HCT116 (cell line): ENCODE measurements around the gene PCP4.

ENCODE experiments used
- CTCF ChIP-seq, 3 experiments: fragments of 200-600 bp in 1 of 3; sonication (generic) in 1 of 3; IDR thresholded peaks in 2 of 3; conservative IDR thresholded peaks in 1 of 3; 2 replicates each; pipeline ENCODE4 v1.5.1; 2012 to 2017; ENCODE audit warnings: low read depth in 2 of 3, low read length in 2 of 3, antibody characterized with exemption in 1 of 3, borderline replicate concordance in 1 of 3, control low read depth in 1 of 3, mild to moderate bottlenecking in 1 of 3, mixed read lengths in 1 of 3, mixed run types in 1 of 3, moderate library complexity in 1 of 3; ENCODE audit not compliant: insufficient read depth in 1 of 3
- EGR1 ChIP-seq: IDR thresholded peaks from 2 replicates; pipeline ENCODE4 v1.6.1; 2012; ENCODE audit warnings: low read depth
- EZH2 ChIP-seq: fragments of 200-600 bp; sonication (generic); IDR thresholded peaks from 2 replicates; pipeline ENCODE4 v1.6.1; 2017; ENCODE audit warnings: antibody characterized with exemption, mixed run types
- EZH2phosphoT487 ChIP-seq: fragments of 200-600 bp; IDR thresholded peaks from 2 replicates; pipeline ENCODE4 v1.6.1; 2018; ENCODE audit warnings: antibody characterized with exemption, borderline replicate concordance
- JUND ChIP-seq: IDR thresholded peaks from 2 replicates; pipeline ENCODE4 v1.6.1; 2012
- MAX ChIP-seq: IDR thresholded peaks from 2 replicates; pipeline ENCODE4 v1.6.1; 2012
- POLR2A ChIP-seq: IDR thresholded peaks from 2 replicates; pipeline ENCODE4 v1.7.0; 2011; ENCODE audit warnings: borderline replicate concordance; ENCODE audit not compliant: insufficient read depth, insufficient read length; ENCODE audit errors: extremely low read depth
- POLR2AphosphoS5 ChIP-seq: IDR thresholded peaks from 2 replicates; pipeline ENCODE4 v1.6.1; 2011; ENCODE audit warnings: mild to moderate bottlenecking, low read depth, low read length, moderate library complexity
- REST ChIP-seq: IDR thresholded peaks from 2 replicates; pipeline ENCODE4 v1.6.1; 2012; ENCODE audit warnings: low read depth
- SIN3A ChIP-seq: IDR thresholded peaks from 2 replicates; pipeline ENCODE4 v1.6.1; 2012; ENCODE audit warnings: low read depth
- YY1 ChIP-seq: IDR thresholded peaks from 2 replicates; pipeline ENCODE4 v1.6.1; 2011; ENCODE audit warnings: low read length, low read depth, moderate library complexity, mild to moderate bottlenecking; ENCODE audit not compliant: insufficient replicate concordance; ENCODE audit errors: extremely low read depth
- ZBTB33 ChIP-seq: IDR thresholded peaks from 2 replicates; pipeline ENCODE4 v1.6.1; 2011; ENCODE audit warnings: mild to moderate bottlenecking, low read length, moderate library complexity; ENCODE audit not compliant: insufficient replicate concordance; ENCODE audit errors: extremely low read depth
- ZFX ChIP-seq: fragments of 450-650 bp; IDR thresholded peaks from 2 replicates; pipeline ENCODE4 v1.6.1; 2017
- ZNF274 ChIP-seq: fragments of 200-500 bp; sonication (Bioruptor generic); IDR thresholded peaks from 2 replicates; pipeline ENCODE4 v1.6.1; 2014; ENCODE audit warnings: mild to moderate bottlenecking, low read depth, low read length, inconsistent platforms

GRCh38 chr21:39918558-39918957, 51.3 kb downstream of the PCP4 start:
- TF ChIP-seq ZBTB33 = no peak
- TF ChIP-seq CTCF (IDR thresholded peaks at IDR 0.05 in 2 of 3, conservative IDR thresholded peaks at IDR 0.05 in 1 of 3; ENCODE audit: borderline replicate concordance in 1 of 3, insufficient read depth in 1 of 3, low read depth in 2 of 3, low read length in 2 of 3) = no peak
- TF ChIP-seq EZH2phosphoT487 = no peak
- TF ChIP-seq EGR1 = no peak
- no peak for TF ChIP-seq EZH2
- TF ChIP-seq ZNF274 = no peak
- no peak for TF ChIP-seq MAX
- no peak for TF ChIP-seq SIN3A
- TF ChIP-seq REST = no peak
- no peak for TF ChIP-seq ZFX
- TF ChIP-seq POLR2A = no peak
- TF ChIP-seq POLR2AphosphoS5 = no peak
- TF ChIP-seq JUND = no peak
- no peak for TF ChIP-seq YY1
